GM18867 (cell line): ENCODE measurements around the gene AZU1.

Experiments
- ATAC-seq: cut with Tn5 transposase; IDR thresholded peaks from one replicate; pipeline ENCODE4 v1.9.1; 2021; ENCODE audit warnings: mild to moderate bottlenecking, moderate library complexity; ENCODE audit not compliant: unreplicated experiment

Gene AZU1, protein sequence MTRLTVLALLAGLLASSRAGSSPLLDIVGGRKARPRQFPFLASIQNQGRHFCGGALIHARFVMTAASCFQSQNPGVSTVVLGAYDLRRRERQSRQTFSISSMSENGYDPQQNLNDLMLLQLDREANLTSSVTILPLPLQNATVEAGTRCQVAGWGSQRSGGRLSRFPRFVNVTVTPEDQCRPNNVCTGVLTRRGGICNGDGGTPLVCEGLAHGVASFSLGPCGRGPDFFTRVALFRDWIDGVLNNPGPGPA

DNA sequence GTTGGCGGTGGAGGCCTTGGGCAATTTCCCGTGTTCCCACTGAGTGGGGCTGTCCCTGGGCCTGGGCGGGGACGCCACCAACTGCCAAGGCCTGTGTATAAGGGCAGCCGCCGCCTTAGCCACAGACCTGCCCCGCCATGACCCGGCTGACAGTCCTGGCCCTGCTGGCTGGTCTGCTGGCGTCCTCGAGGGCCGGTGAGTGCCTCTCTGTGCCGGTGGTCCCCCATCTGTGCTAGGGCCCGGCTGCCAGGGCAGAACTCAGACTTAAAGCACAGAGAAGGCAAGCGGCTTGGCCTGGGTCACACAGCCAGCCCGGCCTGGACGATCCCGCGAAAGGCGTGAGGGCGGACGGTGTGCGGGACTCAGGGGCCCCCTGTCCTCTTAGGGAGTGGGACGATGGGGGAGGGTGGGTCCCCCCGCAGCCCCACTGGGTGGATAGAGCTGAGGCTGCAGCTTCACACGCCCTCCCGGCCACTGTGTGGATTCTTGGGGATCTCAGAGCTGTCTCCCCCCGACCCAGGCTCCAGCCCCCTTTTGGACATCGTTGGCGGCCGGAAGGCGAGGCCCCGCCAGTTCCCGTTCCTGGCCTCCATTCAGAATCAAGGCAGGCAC, at the start of gene AZU1:
Gene AZU1 (plus strand): TSS at position 128 of the 612 bp plus-strand sequence. CDS start 10 bp downstream, at position 138.
- no peak for ATAC-seq

DNA sequence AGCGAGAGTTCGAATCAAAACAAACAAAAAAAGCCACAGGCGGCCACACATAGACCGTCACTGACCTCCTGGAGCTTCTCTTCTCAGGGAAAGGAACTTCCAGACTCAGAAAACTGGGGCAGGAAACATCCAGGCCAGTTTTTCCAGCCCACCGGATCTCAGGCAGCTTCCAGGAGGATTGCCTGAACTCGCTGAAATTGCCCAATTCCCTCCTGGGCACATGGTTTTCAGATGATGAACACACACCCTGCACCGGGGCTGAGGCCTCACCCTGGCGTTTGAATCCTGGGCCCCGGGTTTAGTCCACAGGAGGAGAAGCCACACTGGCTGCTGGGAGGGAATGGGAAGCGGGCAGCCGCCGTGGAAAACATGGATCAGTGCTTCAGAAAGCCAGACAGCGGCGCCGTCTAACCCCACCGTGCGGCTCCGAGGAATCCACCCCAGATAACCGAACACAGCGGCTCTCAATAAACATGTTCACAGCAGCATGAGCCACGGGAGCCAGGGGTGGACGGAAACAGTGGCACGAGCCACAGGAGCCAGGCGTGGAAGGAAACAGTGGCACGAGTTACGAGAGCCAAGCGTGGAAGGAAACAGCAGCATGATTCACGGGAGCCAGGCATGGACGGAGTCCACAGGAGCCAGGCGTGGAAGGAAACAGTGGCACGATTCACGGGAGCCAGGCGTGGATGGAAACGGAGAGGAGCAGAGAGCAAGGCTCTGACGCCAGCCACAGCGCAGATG, 48.6 kb upstream of the AZU1 start:
- ATAC-seq, result no peak

DNA sequence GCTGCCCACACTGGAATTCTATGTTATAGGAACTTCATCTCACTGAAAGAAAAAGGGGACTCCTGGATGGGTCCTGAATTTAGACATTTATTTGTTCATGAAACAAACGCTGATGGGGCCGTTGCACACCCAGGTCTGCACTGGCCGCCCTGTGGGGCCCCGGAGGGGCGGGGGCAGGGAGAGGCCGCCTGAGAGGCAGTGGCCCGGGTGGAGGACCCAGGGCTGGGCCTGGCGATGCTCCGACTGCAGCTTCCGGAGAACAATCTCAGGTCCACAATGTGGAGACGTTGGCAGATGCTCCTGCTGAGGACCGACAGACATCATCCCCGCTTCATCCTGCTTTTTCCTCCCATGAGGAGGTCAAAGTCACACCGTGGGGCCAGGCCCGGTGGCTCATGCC, 46.7 kb upstream of the AZU1 start:
- ATAC-seq, result no peak

DNA sequence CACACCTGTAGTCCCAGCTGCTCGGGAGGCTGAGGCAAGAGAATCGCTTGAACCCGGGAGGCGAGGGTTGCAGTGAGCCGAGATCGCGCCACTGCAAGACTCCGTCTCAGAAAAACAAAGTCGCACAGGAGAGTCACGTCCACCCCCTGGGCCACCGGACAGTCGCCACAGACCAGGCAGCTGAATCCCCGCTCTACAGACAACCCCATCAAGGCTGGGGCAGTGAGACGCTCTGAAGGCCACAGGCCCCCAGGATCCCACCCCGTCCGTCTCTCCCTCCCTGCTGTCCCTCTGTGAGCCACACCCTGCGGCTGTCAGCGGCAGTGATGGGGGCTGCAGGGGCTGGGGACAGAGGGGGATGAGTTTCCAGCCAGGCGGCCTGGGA, 45.8 kb upstream of the AZU1 start:
- no peak for ATAC-seq

DNA sequence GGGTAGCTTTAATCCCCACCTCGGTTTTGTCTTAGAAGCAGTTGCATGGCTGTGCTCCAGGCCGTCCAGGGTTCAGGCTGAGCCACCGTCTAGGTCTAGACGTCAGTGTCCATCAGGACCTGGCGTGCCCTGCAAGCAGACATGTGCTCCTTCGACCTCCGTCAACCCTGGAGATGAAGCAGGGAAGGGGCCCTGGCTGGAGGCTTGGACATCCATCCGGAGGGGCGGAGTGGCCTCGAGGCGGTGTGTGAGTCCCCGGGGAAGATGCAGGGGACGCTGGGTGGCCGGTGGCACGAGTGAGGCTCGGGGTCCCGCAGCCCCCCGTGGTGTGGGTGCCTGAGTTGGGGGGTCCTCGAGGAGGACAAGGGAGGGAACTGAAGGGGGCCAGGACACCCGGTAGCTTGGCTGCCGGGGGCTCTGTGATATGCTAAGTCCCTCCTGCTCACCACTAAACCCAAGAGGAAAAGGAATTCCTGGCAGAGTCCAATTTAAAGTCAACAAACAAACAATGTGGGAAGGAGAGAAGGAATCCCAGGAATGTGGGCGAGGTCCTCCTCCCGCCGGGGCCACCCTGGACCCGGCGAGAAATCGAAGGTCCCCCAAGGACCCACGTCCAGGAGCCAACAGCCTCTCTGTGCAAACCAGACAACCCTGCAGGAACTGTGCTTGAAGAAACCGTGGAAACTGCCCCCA, 45.3 kb upstream of the AZU1 start:
- no peak for ATAC-seq

DNA sequence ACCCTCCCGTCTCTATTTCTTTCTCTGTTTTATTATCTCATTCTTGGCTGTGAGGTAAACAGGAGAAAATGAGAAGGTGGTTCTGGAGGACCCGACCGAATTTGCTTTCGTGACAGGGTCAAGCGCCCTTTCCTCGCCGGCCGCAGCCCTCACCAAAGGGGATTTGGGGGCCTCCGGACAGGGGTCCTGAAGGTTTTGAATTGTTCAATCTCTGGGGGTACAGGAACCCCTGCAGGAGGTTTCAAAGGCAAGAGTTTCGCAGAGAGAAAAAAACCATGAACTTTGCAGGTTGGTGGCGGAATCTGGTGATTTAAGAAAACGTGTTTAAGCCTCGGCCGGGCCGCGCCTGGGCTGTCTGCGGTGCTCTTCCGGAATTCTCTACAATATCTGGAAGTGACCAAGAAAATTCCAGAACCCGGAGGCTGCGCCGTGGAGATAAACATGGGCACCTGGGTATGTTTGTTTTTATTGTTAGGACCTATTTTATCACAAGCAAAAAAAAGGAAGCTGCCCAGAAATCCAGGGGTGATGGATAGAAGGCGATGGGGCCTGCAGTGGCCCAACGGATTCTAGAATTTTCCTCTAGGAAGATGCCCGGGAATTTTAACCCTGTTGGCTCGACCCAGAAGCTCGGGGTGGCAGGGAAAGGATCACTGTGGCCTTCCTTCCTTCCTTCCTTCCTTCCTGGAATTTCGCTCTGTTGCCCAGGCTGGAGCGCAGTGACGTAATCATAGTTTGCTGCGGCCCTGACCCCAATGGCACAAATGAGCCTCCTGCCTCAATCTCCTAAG, 44.6 kb upstream of the AZU1 start:
- no peak for ATAC-seq

DNA sequence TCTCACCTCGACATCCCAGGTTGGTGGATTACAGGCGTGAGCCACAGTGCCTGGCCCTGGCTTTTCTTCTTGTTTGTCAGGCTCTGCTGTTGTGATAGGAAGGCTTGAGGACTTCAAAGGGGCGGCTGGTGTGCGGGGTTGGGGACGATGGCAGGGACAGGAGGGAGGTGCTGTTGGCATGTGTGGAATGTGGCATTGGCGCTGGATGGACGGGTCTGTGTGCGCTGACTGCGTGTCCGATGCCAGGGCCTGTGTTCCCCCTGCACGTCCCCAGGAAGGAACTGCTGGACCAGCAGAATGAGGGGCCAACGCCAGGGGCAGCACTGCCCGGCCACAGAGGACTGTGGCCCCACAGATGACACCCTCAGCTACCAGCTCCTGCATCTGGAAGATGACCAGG, 43.1 kb upstream of the AZU1 start:
- no peak for ATAC-seq

DNA sequence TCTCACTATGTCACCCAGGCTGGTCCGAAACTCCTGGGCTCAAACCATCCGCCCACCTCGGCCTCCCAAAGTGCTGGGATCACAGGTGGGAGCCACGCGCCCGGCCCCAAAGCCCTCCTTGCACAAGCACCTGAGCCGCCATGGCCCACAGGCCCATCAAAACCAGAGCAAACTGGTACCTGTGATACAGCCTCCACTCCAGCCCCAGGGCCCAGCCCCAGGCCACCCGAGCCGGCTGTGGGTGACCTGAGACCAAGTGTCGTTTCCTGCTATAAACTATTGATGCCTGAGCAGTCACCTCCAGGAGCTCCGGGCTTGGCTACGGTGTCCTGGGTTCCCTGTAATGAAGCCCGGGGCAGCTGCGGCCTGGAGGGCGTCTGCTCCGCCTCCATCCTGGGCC, 40.1 kb upstream of the AZU1 start:
- no peak for ATAC-seq

DNA sequence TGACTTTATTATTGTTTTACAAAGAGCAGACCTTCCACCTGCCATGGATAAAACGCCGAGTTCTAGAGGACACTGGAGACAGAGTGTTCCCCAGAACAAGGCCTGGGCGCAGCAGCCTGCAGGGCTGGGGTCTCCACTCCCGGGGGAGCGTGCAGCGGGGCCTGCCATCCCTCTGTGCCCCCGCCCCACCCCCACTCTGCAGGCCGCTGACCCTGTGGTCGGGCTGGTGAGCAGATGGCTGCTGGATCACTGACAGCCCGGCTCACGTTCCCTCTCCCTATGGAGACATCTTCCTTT, 39.0 kb upstream of the AZU1 start:
- ATAC-seq, result no peak

DNA sequence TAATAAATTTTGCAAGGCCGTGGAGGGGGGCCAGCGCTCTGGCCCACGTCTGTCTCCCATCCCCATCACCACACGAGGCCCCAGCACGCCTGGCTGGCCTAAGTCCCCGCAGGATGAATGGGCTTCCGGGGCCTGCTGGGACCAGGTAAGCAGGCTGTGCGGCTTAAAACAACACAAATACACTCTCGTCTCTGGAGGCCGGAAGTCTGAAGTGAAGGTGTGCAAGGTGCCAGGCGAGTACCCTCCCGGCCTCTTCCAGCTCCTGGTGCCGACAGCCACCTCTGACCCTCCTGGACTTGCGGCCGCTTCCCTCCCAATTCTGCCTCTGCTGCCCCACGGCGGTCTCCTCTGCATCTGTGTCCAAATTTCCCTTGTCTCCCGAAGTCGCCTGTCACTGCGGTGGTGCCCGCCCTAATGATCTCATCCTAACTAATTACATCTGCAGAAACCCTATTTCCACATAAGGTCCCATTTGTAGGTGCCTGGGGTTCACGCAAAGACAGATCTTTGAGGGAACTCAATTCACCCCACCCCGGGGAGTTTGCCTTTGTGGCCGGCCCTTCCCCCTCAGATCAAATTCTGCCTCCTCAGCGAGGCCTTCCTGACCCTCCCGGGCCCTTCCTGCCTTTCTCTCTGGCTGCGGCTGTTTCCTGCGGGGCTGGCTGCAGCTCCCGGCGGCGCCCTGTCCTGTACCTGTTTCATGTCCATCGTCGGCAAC, 38.5 kb upstream of the AZU1 start:
- ATAC-seq, result no peak

DNA sequence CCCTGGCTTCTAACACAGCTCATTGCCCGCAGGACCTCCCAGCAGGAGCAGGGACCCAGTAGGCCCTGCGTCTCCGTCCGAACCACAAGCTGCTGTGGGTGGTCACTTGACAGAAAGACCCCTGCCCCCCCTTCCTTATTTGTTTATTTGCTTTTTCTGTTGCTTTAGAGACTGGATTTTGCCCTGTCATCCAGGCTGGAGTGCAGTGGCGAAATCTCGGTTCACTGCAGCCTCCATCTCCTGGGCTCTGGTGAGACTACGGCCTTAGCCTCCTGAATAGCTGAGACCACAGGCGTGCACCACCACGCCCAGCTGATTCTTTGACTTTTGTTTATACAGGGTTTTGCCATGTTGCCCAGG, 38.0 kb upstream of the AZU1 start:
- ATAC-seq, result no peak

DNA sequence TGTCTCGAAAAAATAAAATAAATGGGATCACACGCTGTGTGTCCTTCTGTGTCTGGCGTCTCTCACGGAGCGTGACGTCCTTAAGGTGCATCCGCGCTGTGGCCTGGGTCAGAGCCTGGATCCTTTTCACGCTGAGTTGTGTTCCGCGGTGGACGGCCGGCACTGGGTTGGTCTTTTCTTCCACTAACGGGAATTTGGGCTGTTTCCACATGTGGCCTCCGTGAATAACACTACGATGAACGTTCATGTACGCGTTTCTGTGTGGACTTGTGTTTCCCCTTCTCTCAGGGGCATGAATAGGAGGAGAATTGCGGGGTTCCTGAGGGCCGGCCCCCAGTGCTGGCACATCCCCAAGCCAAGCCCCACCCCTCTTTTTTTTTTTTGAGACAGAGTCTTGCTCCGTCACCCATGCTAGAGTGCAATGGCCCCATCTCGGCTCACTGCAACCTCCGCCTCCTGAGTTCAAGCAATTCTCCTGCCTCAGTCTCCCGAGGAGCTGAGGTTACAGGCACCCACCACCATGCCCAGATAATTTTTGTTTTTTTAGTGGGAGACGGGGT, 36.5 kb upstream of the AZU1 start:
- ATAC-seq, result no peak

DNA sequence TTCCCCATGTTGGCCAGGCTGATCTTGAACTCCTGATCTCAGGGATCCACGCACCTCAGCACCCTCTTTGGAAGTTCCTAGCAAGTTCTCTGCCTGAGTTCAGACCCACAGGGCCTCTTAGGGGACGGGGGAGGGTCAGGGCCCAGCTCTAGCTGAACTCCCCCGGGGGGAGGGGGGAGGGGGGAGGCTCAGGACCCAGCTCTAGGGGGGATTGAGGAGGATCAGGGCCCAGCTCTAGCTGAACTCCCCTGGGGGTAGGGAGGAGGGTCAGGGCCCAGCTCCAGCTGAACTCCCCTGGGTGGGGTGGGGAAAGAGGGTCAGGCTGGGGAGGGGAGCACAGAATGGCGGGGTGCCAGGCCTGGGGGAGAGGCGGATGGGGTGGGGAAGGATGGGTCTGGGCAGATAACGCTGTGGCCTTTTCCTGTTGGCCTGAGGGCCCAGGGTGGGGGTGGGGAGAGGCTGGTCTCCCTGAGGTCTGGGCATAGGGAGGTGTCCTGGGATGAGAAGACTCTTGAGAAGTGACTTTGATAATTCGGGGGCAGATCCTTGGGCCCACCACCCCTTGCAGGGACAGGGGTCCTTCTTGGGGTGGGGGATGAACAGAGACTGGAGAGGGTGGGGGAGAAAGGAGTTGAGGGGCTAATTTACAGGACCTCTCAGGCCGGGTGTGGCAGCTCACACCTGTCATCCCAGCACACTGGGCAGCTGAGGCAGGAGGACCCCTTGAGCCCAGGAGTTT, 35.9 kb upstream of the AZU1 start:
- no peak for ATAC-seq

DNA sequence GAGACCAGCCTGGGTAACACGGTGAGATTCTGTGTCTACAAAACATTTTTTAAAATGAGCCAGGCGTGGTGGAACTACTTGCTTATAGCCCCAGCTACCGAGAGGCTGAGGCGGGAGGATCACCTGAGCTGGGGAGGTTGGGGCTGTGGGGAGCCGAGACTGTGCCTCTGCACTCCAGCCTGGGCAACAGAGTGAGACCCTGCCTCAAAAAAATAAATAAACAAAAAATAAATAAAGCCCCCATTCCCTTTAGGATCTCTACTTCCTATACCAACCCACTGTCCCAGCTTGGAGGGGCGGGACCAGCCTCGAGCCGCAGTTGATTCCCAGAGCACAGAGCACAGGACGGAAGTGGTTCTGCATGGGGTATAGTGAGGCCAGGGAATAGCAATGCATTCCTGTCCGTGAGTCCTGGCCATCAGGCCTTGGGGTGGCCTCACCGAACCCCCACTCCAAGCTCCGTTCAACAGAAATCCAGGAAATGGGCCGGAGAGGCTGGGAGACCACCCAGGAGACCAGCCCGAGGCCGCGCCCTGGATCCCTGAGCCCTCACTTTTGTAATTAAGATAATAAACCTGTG, 35.2 kb upstream of the AZU1 start:
- no peak for ATAC-seq

DNA sequence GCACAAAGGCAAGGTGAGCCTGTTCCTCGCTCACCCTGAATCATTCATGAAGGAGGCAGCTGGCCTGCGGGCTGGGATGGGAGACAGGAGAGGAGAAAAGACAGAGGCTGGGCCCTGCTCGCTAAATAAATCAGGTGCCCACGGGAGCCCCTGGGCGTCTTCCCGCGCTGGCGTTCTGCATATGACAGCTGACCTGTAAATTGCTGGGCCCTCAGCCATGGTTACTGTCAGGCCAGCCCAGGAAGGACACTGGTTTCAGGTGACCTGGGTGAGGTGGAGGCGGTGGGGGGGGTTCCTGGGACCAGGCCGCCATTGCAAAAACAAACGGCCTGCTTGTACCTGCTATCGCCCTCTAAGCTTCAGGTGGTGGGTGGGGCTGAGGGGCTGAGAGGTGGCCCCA, 33.8 kb upstream of the AZU1 start:
- no peak for ATAC-seq

DNA sequence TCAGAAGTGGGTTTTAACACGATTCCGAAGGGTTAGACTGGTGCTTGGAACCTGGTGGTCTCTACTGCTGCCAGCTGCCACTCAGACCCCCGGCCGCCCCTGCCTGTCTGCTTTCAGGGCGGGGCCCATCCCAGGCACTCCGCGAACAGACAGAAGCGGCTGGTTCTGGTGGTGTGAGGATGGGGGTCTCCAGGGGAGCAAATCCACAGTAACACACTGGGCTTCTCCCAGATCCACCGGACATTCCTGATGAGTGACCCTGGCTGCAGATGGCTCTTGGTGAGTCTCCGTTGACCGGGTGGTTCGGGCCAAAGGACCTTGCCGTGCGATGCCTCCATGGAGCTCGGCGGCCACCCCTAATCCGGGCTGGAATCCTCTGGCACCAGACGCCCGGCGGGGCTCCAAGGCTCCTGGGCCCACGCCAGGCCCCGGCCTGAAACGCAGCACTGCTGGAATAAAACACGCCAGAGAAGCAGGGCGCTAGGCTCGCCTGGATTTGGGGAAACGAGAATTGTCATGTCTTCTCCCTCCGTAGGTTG, 32.5 kb upstream of the AZU1 start:
- no peak for ATAC-seq

DNA sequence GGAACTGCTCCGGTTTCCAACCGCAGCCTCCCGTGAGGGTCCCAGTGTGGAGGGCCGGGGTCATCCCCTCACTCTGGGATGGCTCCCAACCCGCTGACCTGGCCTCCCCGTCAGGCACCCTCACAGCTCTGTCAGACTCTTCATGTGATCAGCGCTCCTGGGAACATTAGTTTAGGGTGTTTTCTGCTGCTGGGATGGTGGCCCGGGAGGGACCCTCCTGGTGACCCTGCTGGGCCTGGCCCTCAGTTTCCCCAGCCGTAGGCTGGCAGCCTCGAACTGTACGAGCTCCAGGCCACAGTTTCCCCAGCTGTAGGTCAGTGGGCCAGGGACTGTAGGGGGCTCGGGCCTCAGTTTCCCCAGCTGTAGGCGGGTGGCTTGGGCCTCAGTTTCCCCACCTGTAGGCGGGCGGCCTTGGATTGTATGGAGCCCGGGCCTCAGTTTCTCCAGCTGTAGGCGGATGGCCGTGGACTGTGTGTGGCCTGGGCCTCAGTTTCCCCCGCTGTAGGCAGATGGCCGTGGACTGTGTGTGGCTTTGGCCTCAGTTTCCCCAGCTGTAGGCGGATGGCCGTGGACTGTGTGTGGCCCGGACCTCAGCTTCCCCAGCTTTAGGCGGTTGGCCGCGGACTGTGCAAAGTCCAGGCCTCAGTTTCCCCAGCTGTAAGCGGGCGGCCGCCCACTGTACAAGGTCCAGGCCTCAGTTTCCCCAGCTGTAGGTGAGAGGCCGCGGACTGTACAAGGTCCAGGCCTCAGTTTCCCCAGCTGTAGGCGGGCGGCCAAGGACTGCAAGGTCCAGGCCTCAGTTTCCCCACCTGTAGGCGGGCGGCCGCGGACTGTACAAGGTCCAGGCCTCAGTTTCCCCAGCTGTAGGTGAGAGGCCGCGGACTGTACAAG, 31.7 kb upstream of the AZU1 start:
- no peak for ATAC-seq
